ENCODE measurements around the gene KANK3. TPM values are rescaled to one million over a fixed set of nuclear protein-coding genes. Genes with fewer than 3 reads are reported as not detected.
A peak's percentile ranks its signal among the peaks of the same experiment; 100 is the strongest.

KANK3 gene
- polyA plus RNA-seq, 3 donors = 0.15 TPM; not detected in 2

DNA sequence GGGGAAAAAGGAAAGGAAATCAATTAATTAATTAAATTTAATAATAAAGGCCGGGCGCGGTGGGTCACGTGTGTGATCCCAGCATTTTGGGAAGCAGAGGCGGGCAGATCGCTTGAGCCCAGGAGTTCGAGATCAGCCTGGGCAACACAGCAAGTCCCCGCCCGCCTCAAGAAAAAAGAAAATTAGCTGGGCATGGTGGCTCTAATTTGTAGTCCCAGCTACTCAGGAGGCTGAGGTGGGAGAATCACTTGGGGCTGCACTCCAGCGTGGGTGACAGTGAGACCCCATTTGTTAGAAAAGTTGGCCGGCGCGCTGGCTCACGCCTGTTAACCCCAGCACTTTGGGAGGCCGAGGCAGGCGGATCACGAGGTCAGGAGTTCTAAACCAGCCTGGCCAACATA, 34.2 kb downstream of the KANK3 start:
- 91% methylated on average over 8 of the region's 17 CpGs for WGBS (ENCODE audit: insufficient coverage)
- Mint-ChIP-seq H3K4me3 (peak overlapping the region; percentile 68 to 82), H3K9me3 (peaks cover 0 to 3% (median 0%) of the 10 kb centered on the region in 7 donors), H3K4me1 (peaks cover 23% of the 10 kb centered on the region), H3K36me3 (peaks cover 36 to 60% of the 10 kb centered on the region in 2 donors), H3K27me3 (ENCODE audit: low read depth in 3 of 3) (peaks cover 20 to 44% (median 23%) of the 10 kb centered on the region in 3 donors), H3K27ac (no peak overlapping the region)
- no peak overlapping the region for H3K4me2 ChIP-seq (replicated peaks; ENCODE audit: extremely low read depth, low read length, poor library complexity, severe bottlenecking)
- no peak overlapping the region for H3K4me3 ChIP-seq (replicated peaks in 1 of 3; ENCODE audit: low read depth in 2 of 3, low read length in 3 of 3)
- DNase-seq = no peak
- no peak overlapping the region for H3K9ac ChIP-seq (ENCODE audit: insufficient read depth, low read length, poor library complexity, severe bottlenecking)
- H3K4me1 ChIP-seq (ENCODE audit: control insufficient read depth in 1 of 2, insufficient read depth in 2 of 2, low read length in 2 of 2) = peaks cover 12 to 13% of the 10 kb centered on the region in 2 donors
- intact Hi-C loops (cut with micrococcal nuclease) = no loop called here
- H3K79me2 ChIP-seq (ENCODE audit: insufficient read depth, low read length) = no peaks in the 10 kb centered on the region
- TF ChIP-seq, protein P1, sequence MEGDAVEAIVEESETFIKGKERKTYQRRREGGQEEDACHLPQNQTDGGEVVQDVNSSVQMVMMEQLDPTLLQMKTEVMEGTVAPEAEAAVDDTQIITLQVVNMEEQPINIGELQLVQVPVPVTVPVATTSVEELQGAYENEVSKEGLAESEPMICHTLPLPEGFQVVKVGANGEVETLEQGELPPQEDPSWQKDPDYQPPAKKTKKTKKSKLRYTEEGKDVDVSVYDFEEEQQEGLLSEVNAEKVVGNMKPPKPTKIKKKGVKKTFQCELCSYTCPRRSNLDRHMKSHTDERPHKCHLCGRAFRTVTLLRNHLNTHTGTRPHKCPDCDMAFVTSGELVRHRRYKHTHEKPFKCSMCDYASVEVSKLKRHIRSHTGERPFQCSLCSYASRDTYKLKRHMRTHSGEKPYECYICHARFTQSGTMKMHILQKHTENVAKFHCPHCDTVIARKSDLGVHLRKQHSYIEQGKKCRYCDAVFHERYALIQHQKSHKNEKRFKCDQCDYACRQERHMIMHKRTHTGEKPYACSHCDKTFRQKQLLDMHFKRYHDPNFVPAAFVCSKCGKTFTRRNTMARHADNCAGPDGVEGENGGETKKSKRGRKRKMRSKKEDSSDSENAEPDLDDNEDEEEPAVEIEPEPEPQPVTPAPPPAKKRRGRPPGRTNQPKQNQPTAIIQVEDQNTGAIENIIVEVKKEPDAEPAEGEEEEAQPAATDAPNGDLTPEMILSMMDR (IDR thresholded peaks at IDR 0.05) = no peak
- H3K27me3 ChIP-seq (ENCODE audit: control insufficient read depth in 2 of 2, insufficient read depth in 2 of 2, low read length in 2 of 2) = peaks cover 0 to 12% of the 10 kb centered on the region in 2 donors
- H2AFZ ChIP-seq (ENCODE audit: insufficient read depth, low read depth, low read length, poor library complexity, severe bottlenecking) = no peak overlapping the region
- no peaks in the 10 kb centered on the region for H3K9me3 ChIP-seq (replicated peaks in 1 of 2; ENCODE audit: control insufficient read depth in 1 of 2, insufficient read depth in 1 of 2, low read length in 2 of 2)
- H3K36me3 ChIP-seq (replicated peaks in 1 of 2; ENCODE audit: control insufficient read depth in 1 of 2, insufficient read depth in 2 of 2, low read length in 2 of 2) = peaks cover 28 to 46% of the 10 kb centered on the region in 2 donors
- H3K27ac ChIP-seq (ENCODE audit: low read depth in 1 of 2, low read length in 2 of 2) = no peak overlapping the region
- no peaks in the 10 kb centered on the region for H4K20me1 ChIP-seq (ENCODE audit: insufficient read depth, low read length)

GRCh38 chr19:8307965-8308866, 34.8 kb downstream of the KANK3 start, which contains the start of gene CD320:
TSS of gene CD320 (minus strand) at chr19:8308358. CDS start at chr19:8308290, 68 bp downstream.
- Histone ChIP-seq H3K4me1 (ENCODE audit: control insufficient read depth in 1 of 2, insufficient read depth in 2 of 2, low read length in 2 of 2) (peaks cover 12 to 13% of the 10 kb centered on the region in 2 donors), H3K9me3 (replicated peaks in 1 of 2; ENCODE audit: control insufficient read depth in 1 of 2, insufficient read depth in 1 of 2, low read length in 2 of 2) (no peaks in the 10 kb centered on the region), H3K79me2 (ENCODE audit: insufficient read depth, low read length) (no peaks in the 10 kb centered on the region), H2AFZ (ENCODE audit: insufficient read depth, low read depth, low read length, poor library complexity, severe bottlenecking) (peak within 1 kb of the TSS; percentile 73), H3K36me3 (replicated peaks in 1 of 2; ENCODE audit: control insufficient read depth in 1 of 2, insufficient read depth in 2 of 2, low read length in 2 of 2) (peaks cover 23 to 39% of the 10 kb centered on the region in 2 donors), H3K27ac (ENCODE audit: low read depth in 1 of 2, low read length in 2 of 2) (no peak within 1 kb of the TSS), H3K4me3 (replicated peaks in 1 of 3; ENCODE audit: low read depth in 2 of 3, low read length in 3 of 3) (peak within 1 kb of the TSS; percentile 3 to 67 (median 9)), H3K9ac (ENCODE audit: insufficient read depth, low read length, poor library complexity, severe bottlenecking) (peak within 1 kb of the TSS; percentile 46), H3K4me2 (replicated peaks; ENCODE audit: extremely low read depth, low read length, poor library complexity, severe bottlenecking) (peak within 1 kb of the TSS; percentile 76), H4K20me1 (ENCODE audit: insufficient read depth, low read length) (no peaks in the 10 kb centered on the region), H3K27me3 (ENCODE audit: control insufficient read depth in 2 of 2, insufficient read depth in 2 of 2, low read length in 2 of 2) (peaks cover 0 to 12% of the 10 kb centered on the region in 2 donors)
- TF ChIP-seq, protein P1 (IDR thresholded peaks at IDR 0.05) = no peak
- Mint-ChIP-seq H3K36me3 (peaks cover 32 to 53% of the 10 kb centered on the region in 2 donors), H3K9me3 (peaks cover 0 to 3% (median 0%) of the 10 kb centered on the region in 7 donors), H3K4me3 (peak within 1 kb of the TSS; percentile 68 to 84), H3K27ac (peak within 1 kb of the TSS in 6 of 7 donors; percentile 29 to 88 (median 70)), H3K4me1 (peaks cover 23% of the 10 kb centered on the region), H3K27me3 (ENCODE audit: low read depth in 3 of 3) (peaks cover 21 to 46% (median 24%) of the 10 kb centered on the region in 3 donors)
- intact Hi-C loops (cut with micrococcal nuclease) = no loop called here
- 3% methylated on average over 57 of the region's 63 CpGs for WGBS (ENCODE audit: insufficient coverage)
- DNase-seq = peak; percentile 78 to 82 (median 79)

Data from CD14-positive monocyte (primary cell).